ENCODE measurements around the gene POLR1G. TPM values are rescaled to one million over a fixed set of nuclear protein-coding genes. Genes with fewer than 3 reads are reported as not detected.

The POLR1G gene
- total and polyA plus RNA-seq, 10 donors: 2.1 to 4.3 (median 3.1) TPM

DNA sequence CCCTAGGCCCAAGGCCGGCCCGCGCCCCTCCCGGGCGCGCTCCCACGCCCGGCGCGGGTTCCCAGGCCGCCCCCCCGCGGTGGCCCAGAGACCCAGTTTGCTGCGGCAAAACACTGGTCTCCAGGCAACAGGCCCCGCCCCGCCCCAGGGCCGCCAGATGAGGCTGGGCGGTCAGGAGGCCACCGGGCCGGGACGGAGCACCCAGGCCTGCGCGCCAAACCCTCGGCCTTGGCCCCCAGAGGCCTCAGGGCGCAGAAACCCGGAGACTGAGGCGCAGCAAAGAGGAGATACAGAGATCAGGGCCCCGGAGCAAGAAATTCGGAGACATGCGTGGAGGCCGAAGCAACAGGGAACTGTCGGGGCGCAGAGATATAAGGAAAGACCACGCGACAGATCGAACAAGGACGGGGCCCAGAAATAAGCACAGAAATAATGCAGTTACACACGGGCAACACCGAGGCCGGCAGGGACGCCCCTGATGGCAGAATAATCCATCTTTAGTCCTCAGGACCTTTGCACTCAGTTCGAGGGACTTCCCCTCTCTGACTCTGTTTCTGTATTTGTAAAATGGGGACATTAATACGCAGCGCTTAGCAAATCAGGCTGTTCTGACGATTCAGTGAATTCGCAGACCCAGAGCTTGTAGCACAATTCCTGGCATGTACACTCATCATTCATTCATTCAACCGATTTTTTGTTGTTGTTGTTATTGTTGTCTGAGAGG, 38.0 kb downstream of the POLR1G start:
- no peaks in the 10 kb centered on the region for H3K9me3 ChIP-seq
- H3K4me1 ChIP-seq: peaks cover 20 to 78% (median 52%) of the 10 kb centered on the region in 6 donors
- intact Hi-C loops (cut with DNase I; ENCODE audit: low total_unique reads): no loop called here
- TF ChIP-seq, protein P1, sequence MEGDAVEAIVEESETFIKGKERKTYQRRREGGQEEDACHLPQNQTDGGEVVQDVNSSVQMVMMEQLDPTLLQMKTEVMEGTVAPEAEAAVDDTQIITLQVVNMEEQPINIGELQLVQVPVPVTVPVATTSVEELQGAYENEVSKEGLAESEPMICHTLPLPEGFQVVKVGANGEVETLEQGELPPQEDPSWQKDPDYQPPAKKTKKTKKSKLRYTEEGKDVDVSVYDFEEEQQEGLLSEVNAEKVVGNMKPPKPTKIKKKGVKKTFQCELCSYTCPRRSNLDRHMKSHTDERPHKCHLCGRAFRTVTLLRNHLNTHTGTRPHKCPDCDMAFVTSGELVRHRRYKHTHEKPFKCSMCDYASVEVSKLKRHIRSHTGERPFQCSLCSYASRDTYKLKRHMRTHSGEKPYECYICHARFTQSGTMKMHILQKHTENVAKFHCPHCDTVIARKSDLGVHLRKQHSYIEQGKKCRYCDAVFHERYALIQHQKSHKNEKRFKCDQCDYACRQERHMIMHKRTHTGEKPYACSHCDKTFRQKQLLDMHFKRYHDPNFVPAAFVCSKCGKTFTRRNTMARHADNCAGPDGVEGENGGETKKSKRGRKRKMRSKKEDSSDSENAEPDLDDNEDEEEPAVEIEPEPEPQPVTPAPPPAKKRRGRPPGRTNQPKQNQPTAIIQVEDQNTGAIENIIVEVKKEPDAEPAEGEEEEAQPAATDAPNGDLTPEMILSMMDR (IDR thresholded peaks at IDR 0.05 in 8 of 11, conservative IDR thresholded peaks at IDR 0.05 in 3 of 11): no peak
- TF ChIP-seq POLR2A (IDR thresholded peaks at IDR 0.05) (no peak), POLR2AphosphoS5 (IDR thresholded peaks at IDR 0.05) (peak; percentile 60 to 83 (median 79))
- H3K27me3 ChIP-seq (replicated peaks in 1 of 7): no peaks in the 10 kb centered on the region
- H3K4me3 ChIP-seq: peak overlapping the region; percentile 12 to 61 (median 42)
- WGBS, 5 donors: 12 to 16% (median 13%) methylated on average over 34 to 47 of the region's 47 CpGs
- peak overlapping the region; percentile 60 to 89 (median 77) for H3K27ac ChIP-seq
- peak; percentile 96 for DNase-seq
- no peaks in the 10 kb centered on the region for H3K36me3 ChIP-seq

GRCh38 chr19:45445139-45445538, 38.7 kb downstream of the POLR1G start:
- Histone ChIP-seq H3K27me3 (replicated peaks in 1 of 7) (no peaks in the 10 kb centered on the region), H3K36me3 (no peaks in the 10 kb centered on the region), H3K9me3 (no peaks in the 10 kb centered on the region), H3K4me1 (peaks cover 27 to 79% (median 52%) of the 10 kb centered on the region in 6 donors), H3K4me3 (no peak overlapping the region), H3K27ac (peak overlapping the region in 2 of 8 donors; percentile 86 to 89)
- WGBS, 5 donors: 90 to 98% (median 95%) methylated on average over 4 of the region's 4 CpGs
- no peak for DNase-seq
- intact Hi-C loops (cut with DNase I; ENCODE audit: low total_unique reads): no loop called here
- no peak for TF ChIP-seq POLR2A (IDR thresholded peaks at IDR 0.05)
- TF ChIP-seq POLR2AphosphoS5 (IDR thresholded peaks at IDR 0.05): no peak
- TF ChIP-seq, protein P1 (IDR thresholded peaks at IDR 0.05 in 8 of 11, conservative IDR thresholded peaks at IDR 0.05 in 3 of 11): no peak

GRCh38 chr19:45446295-45446694, 39.9 kb downstream of the POLR1G start:
- DNase-seq: no peak
- H3K4me1 ChIP-seq: peaks cover 29 to 78% (median 54%) of the 10 kb centered on the region in 6 donors
- H3K9me3 ChIP-seq: no peaks in the 10 kb centered on the region
- no peaks in the 10 kb centered on the region for H3K27me3 ChIP-seq (replicated peaks in 1 of 7)
- 75 to 84% (median 80%) methylated on average over 6 of the region's 6 CpGs for WGBS, 5 donors
- intact Hi-C loops (cut with DNase I; ENCODE audit: low total_unique reads): no loop called here
- H3K4me3 ChIP-seq: no peak overlapping the region
- H3K36me3 ChIP-seq: no peaks in the 10 kb centered on the region
- TF ChIP-seq POLR2A (IDR thresholded peaks at IDR 0.05): no peak
- TF ChIP-seq, protein P1 (IDR thresholded peaks at IDR 0.05 in 8 of 11, conservative IDR thresholded peaks at IDR 0.05 in 3 of 11): peak in 7 of 11 experiments; percentile 4 to 49 (median 37)
- H3K27ac ChIP-seq: peak overlapping the region in 1 of 8 donors; percentile 9

DNA sequence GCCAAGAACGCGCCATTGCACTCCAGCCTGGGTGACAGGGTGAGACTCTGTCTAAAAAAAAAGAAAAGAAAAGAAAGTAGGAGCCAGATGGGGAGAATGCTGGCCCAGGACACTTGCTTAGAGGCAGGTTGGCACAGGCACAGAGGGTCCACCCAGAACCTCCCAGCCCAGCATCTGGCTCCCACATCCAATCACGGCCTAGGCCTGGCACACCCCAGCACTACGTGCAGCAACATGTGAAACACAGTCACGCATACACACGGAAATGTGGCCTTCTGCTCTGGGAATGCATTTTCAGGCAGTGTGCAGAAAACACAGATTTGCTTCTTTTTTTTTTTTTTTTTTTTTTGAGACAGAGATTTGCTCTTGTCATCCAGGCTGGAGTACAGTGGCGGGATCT, 40.5 kb downstream of the POLR1G start:
- Histone ChIP-seq H3K4me3 (no peak overlapping the region), H3K9me3 (no peaks in the 10 kb centered on the region), H3K36me3 (no peaks in the 10 kb centered on the region), H3K4me1 (peaks cover 33 to 84% (median 60%) of the 10 kb centered on the region in 6 donors), H3K27ac (no peak overlapping the region), H3K27me3 (replicated peaks in 1 of 7) (no peaks in the 10 kb centered on the region)
- no peak for DNase-seq
- WGBS, 5 donors: 90 to 98% (median 91%) methylated on average over 7 of the region's 7 CpGs
- TF ChIP-seq, protein P1 (IDR thresholded peaks at IDR 0.05 in 8 of 11, conservative IDR thresholded peaks at IDR 0.05 in 3 of 11): no peak
- TF ChIP-seq POLR2A (IDR thresholded peaks at IDR 0.05) (no peak), POLR2AphosphoS5 (IDR thresholded peaks at IDR 0.05) (no peak)
- intact Hi-C loops (cut with DNase I; ENCODE audit: low total_unique reads): no loop called here

Data from spleen (tissue), 11 donors.